Adrenal gland (tissue), 12 donors: ENCODE results near the gene CREB5. TPM values are rescaled to one million over a fixed set of nuclear protein-coding genes. Genes with fewer than 3 reads are reported as not detected.

Experiments
- DNase-seq, 7 donors: peaks; one replicate each; pipeline ENCODE4 v3.0.0-alpha.2; 2019 to 2020
- H3K27ac ChIP-seq, 5 donors: fragments of 200-600 bp; sonication (generic) in 4 of 5; 1 replicate in 3 of 5; 2 replicates in 2 of 5; pipeline versions ENCODE4 v1.5.1 to v1.8.0; 2016 to 2020; ENCODE audit warnings: mild to moderate bottlenecking in 1 of 5
- H3K27me3 ChIP-seq: fragments of 200-600 bp; 2 replicates; pipeline ENCODE4 v1.8.0; 2021
- H3K36me3 ChIP-seq, 2 donors: fragments of 200-600 bp; replicated peaks in 1 of 2; 1 replicate in 1 of 2; 2 replicates in 1 of 2; pipeline versions ENCODE4 v1.5.1 to v1.8.0; 2018 to 2022
- H3K4me1 ChIP-seq, 2 donors: fragments of 200-600 bp; replicated peaks in 1 of 2; 1 replicate in 1 of 2; 2 replicates in 1 of 2; pipeline versions ENCODE4 v1.5.1 to v1.8.0; 2018 to 2021
- H3K4me3 ChIP-seq, 4 donors: fragments of 200-600 bp; sonication (generic) in 3 of 4; one replicate each; pipeline ENCODE4 v1.5.1; 2016 to 2018
- H3K9me3 ChIP-seq, 3 donors: fragments of 200-600 bp; sonication (generic) in 1 of 3; replicated peaks in 1 of 3; 1 replicate in 2 of 3; 2 replicates in 1 of 3; pipeline versions ENCODE4 v1.5.1 to v1.8.0; 2016 to 2021
- CTCF ChIP-seq, 6 experiments: fragments of 450-650 bp in 4 of 6; fragments of 200-600 bp in 2 of 6; sonication (generic) in 1 of 6; IDR thresholded peaks; 1 replicate in 5 of 6; 2 replicates in 1 of 6; pipeline versions ENCODE4 v1.5.1 to v1.8.0; 2016 to 2021; ENCODE audit warnings: antibody characterized with exemption in 6 of 6, mild to moderate bottlenecking in 2 of 6, moderate library complexity in 1 of 6
- POLR2A ChIP-seq, 2 donors: fragments of 450-650 bp; IDR thresholded peaks; one replicate each; pipeline ENCODE4 v1.6.1; 2017; ENCODE audit warnings: antibody characterized with exemption in 2 of 2, mild to moderate bottlenecking in 2 of 2, moderate library complexity in 1 of 2
- WGBS, 4 donors: extraction: QIAGEN DNeasy Blood & Tissue Kit in 2 of 4; methylation state at CpG; one replicate each; pipeline versions ENCODE4 v1.1.5 to v1.1.7; 2013 to 2017; 5-methylcytosine and 5-hydroxymethylcytosine counted together
- intact Hi-C, 2 donors: fragments of 100-400 bp; cut with DNase I; formaldehyde crosslinking; loops; one replicate each; pipeline versions ENCODE4 v1.14.1 to v1.15.0; 2022 to 2023
- polyA plus RNA-seq, 3 donors: library from polyadenylated mRNA; stranded (reverse); fragments of 200-250 nt in 2 of 3; fragments of 350-450 nt in 1 of 3; fragmentation: Illumina TruSeq in 1 of 3; extraction: RNeasy Lipid Tissue Mini Kit (QIAGEN cat#74804) in 1 of 3; gene quantifications; one replicate each; pipeline ENCODE4 v1.2.3, GENCODE V29; 2013 to 2014
- total RNA-seq, 9 donors: library from RNA; depleted of rRNA in 4 of 9; stranded (reverse); fragments of >200 nt in 4 of 9; fragments of 120-200 nt in 1 of 9; fragmentation: NEBNext Ultra II Directional in 1 of 9; extraction: Animal tissue kit (Norgen Biotek cat#: 25700) in 1 of 9; gene quantifications; one replicate each; pipeline versions ENCODE4 v1.1.0 to v1.2.4, GENCODE V29; 2013 to 2023
- donor health status: healthy with polysubstance abuse.
- donor health status: Bipolar disorder and iron deficiency.
- donor health status: DM: yes; HTN: yes; CAD: no.
- donor health status: DM: no; HTN: no; CAD: no.
- donor health status: DM: no; HTN: no; CAD: no.
- donor health status: DM: yes; HTN: yes; CAD: no.

CREB5 gene
- total and polyA plus RNA-seq, 12 donors = 0.69 to 5.4 (median 1.3) TPM

GRCh38 chr7:28729281-28729680, 317.0 kb downstream of the CREB5 start:
- 74 to 78% (median 75%) methylated on average over 8 of the region's 8 CpGs for WGBS, 4 donors
- Histone ChIP-seq H3K27me3 (no peaks in the 10 kb centered on the region), H3K36me3 (no peaks in the 10 kb centered on the region), H3K4me3 (no peak overlapping the region), H3K4me1 (peaks cover 0 to 6% of the 10 kb centered on the region in 2 donors), H3K9me3 (no peaks in the 10 kb centered on the region), H3K27ac (no peak overlapping the region)
- TF ChIP-seq CTCF (IDR thresholded peaks at IDR 0.05) = no peak
- no peak for TF ChIP-seq POLR2A (IDR thresholded peaks at IDR 0.05)
- DNase-seq = no peak
- intact Hi-C loops = no loop called here

GRCh38 chr7:28729727-28730126, 317.4 kb downstream of the CREB5 start:
- 67 to 74% (median 69%) methylated on average over 3 of the region's 3 CpGs for WGBS, 4 donors
- no peak overlapping the region for H3K4me3 ChIP-seq
- DNase-seq = no peak
- no peaks in the 10 kb centered on the region for H3K36me3 ChIP-seq
- TF ChIP-seq CTCF (IDR thresholded peaks at IDR 0.05) (no peak), POLR2A (IDR thresholded peaks at IDR 0.05) (no peak)
- H3K27me3 ChIP-seq = no peaks in the 10 kb centered on the region
- intact Hi-C loops = no loop called here
- no peaks in the 10 kb centered on the region for H3K9me3 ChIP-seq
- no peak overlapping the region for H3K27ac ChIP-seq
- peaks cover 0 to 6% of the 10 kb centered on the region in 2 donors for H3K4me1 ChIP-seq

GRCh38 chr7:28731092-28731658, 318.9 kb downstream of the CREB5 start:
- Histone ChIP-seq H3K9me3 (no peaks in the 10 kb centered on the region), H3K36me3 (no peaks in the 10 kb centered on the region), H3K4me3 (no peak overlapping the region), H3K27me3 (no peaks in the 10 kb centered on the region), H3K27ac (no peak overlapping the region), H3K4me1 (peaks cover 0 to 4% of the 10 kb centered on the region in 2 donors)
- DNase-seq = no peak
- intact Hi-C loops = no loop called here
- TF ChIP-seq POLR2A (IDR thresholded peaks at IDR 0.05) (no peak), CTCF (IDR thresholded peaks at IDR 0.05) (no peak)
- WGBS, 4 donors = 38 to 54% (median 46%) methylated on average over 5 of the region's 5 CpGs

- intact Hi-C loops = no loop called here
- Histone ChIP-seq H3K27me3 (no peaks in the 10 kb centered on the region), H3K9me3 (no peaks in the 10 kb centered on the region), H3K36me3 (no peaks in the 10 kb centered on the region), H3K4me1 (no peaks in the 10 kb centered on the region), H3K4me3 (no peak overlapping the region), H3K27ac (no peak overlapping the region)
- 69 to 74% (median 71%) methylated on average over 11 of the region's 11 CpGs for WGBS, 4 donors
- TF ChIP-seq POLR2A (IDR thresholded peaks at IDR 0.05) (no peak), CTCF (IDR thresholded peaks at IDR 0.05) (no peak)
- no peak for DNase-seq
Measured at GRCh38 chr7:28732071-28732869, 320.0 kb downstream of the CREB5 start.
